ENCODE measurements around the gene LMF1.

LMF1 gene

DNA sequence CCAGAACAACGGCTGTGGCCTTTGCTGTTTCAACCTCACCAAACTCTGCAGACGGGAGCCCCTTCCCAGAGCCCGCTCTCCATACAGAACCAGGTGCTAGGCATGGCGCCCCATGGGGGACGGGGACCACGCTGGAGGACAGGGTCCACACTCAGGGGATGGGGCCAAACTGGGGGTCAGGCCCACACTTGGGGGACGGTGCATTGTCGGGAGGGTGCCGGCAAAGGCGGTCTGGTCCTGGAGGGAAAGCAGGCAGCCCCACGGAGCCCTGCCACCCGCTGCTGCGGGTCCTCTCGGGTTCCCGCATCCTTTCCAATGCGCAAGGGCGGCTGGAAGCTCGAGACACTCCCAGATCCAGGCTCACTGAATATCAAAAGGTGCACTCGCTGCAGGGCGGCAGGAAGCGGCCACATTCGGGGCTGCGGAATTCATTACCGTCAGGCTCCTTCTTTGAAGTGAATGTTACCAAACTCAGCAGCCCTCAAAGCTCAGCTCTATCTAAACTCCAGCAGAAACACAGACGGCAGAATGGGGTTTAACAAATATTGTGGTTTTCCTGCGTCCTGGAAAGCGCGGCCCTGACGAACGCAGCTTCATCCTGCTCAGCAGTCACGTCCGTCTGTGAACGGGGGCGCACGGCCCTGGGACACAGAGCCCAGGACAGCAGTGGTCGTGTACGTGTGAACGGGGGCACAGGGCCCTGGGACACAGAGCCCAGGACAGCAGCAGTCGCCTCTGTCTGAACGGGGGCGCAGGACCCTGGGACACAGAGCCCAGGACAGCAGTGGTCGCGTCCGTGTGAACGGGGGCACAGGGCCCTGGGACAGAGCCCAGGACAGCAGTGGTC lies 41.3 kb downstream of the LMF1 start:
- DNase-seq (ENCODE audit: low read depth in 2 of 2) = no peak

DNA sequence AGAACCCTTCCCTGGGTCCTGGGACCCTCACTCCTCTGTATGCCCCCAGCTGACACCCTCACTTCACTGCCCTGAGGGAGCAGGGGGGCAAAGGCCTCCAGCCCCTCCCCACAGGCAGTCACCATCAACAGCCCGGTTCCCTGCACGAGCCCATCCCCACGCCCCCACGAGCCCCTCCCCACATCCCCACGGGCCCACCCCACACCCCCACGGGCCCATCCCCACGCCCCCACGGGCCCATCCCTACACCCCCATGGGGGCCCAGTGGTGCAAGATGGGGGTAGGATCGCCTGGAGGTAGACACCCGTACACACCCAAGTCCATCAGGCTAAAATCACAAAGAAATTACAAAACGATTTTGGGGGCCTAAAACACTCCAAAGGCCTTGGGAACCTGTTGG lies 42.3 kb downstream of the LMF1 start:
- no peak for DNase-seq (ENCODE audit: low read depth in 2 of 2)

DNA sequence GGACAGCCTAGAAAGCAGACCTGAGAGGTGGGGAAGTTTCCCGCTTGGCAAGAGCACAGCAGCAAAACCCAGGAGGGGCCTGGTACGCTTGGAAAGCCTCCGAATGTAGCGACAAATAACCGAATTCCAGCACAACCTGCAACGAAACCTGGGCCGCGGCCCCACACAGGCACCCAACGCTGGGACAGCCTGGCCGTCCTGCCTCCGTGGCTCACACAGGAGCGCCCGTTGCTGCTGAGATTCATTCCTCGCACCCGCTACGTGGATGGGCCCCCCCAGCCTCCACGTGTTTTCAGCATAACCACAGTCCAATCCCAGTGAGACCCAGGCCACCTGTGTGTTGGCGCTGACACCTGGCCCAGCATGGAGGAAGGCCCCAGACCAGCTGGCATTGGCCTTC lies 42.9 kb downstream of the LMF1 start:
- DNase-seq (ENCODE audit: low read depth in 2 of 2) = no peak

DNA sequence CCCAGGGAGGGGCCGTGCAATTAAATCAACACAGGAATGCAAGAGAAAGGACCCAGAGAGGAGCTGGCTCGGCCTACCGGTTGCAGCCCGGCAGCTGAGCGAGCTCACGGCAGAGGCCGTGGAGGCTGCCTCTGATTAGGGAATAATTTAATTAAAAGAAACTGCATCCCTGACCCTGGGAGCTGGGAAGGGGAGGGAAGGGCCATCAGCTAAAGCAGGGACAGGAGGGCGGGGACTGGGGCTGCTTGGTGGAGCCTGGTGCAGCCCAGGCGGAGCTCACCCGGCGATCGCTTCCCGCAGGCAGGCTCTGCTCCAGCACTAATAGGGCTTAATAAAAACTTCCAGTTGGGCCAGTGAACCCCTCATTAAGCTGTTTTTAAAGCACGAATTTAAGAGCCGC lies 43.4 kb downstream of the LMF1 start:
- DNase-seq (ENCODE audit: low read depth in 2 of 2) = no peak

DNA sequence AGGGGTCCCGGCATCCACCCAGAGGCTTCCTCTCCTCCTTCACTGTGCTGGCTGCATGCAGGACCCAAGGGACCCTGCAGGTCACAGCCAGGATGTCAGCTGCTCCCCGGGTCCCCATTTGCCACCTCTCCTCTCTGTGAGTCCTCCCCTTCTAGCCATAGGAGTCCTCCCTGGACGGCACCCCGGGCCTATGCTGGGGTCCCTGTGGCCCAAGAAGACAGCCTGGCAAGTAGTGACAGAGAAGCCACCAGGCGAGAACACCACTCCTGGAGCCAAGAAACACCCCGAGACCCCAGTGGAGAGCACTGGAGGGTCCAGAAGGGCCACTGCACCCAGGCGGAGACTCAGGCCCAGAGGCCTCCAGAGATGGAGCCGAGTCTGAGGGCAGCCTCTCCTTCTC lies 44.1 kb downstream of the LMF1 start:
- no peak for DNase-seq (ENCODE audit: low read depth in 2 of 2)

DNA sequence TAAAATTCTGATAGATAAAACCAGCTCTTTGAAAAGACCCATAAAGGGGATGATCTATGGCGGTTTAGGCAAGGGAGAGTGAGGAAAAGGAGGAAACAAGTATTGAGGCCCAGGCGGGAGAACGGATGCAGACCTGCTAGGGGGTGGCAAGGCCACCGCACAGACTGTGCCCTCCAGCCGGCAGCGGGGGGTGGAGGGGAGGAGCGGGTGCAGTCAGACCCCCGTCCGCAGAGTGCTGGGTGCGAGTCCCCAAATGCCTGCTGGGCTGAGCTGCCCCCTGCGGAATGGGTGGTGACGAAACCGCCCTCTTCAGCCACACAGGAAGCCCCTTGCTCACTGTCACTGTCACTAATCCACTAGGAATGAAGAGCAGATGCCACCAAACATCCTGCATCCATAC lies 46.0 kb downstream of the LMF1 start:
- no peak for DNase-seq (ENCODE audit: low read depth in 2 of 2)

DNA sequence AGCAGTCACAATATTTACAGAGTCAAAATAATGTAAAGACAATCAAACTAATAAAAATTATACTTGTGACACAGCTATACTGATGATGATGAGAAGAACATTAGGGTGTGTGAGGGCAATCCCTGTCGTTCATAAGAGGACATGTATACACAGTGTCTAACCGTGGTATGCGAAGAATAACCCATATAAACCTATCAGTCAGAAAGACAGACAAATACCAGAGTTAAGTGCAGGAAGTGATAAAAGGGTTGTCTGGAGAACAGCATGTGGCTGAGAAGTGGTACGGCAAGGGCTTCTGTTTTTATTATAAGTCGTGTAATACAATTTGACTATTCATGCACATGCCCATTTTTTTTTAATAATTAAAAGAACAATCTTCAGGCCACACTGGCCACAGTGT lies 46.7 kb downstream of the LMF1 start:
- DNase-seq (ENCODE audit: low read depth in 2 of 2) = no peak

DNA sequence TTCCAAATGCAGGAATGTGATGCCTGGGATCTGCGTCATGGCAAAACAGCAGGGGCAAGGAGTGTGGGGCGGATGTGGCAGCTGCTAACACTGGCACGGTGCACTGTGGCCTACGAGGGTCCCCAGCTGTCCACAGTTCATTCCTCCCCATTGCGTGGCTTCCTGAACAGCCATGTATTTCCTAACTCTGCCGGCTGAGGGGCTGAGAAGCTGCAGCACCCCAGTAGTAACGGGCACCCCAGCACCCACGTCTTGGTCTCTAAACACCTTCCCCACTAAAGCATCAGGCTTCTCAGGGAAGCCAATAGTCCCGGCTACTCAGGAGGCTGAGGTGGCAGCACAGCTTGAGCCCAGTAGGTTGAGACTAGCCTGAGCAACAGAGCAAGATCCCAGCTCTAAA lies 47.6 kb downstream of the LMF1 start:
- no peak for DNase-seq (ENCODE audit: low read depth in 2 of 2)

DNA sequence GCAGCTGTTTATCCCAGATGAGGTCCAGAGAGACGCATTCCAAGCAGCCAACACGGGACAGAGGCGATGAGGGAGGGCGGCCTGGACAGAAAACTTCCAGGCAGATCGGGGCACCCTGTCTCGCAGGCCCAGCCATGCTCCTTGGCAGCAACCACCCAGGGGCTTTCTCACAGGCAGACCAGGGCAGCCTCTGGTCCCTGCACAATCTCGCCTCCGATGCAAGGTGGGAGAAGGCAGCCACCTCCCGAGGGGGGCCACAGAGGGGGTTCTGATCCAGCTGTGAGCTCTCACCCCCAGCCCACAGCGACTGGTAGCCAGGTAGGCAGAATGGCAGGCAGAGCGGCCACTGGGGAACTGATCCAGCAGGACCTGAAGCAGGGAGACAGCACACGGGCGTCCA lies 48.7 kb downstream of the LMF1 start:
- no peak for DNase-seq (ENCODE audit: low read depth in 2 of 2)

DNA sequence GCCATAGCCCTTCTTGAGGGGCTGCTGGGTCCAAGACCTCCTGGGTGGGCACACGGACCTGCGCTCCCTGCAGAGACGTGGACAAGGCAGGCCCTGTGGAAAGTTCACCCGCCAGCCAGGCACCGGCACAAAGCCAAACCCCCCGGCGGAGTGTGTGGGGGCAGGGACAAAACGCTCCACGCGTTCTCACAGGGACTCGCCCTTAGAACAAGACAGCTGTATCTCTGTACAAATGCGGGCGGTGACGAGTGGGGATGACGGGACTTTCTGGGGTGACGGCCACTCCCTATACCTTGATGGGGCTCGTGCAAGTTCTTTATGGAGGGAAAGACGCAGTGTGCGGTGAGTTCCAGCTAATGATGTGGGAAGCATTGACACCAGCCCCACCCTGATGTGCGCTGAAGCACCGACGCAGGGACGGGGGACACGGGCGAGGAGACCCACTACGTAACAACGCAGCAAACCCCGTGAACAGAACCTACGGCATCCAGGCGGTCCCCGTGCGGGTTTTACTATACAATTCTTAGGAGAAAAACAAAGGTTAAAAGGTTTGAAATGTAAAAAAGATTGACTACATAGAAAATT lies 49.4 kb downstream of the LMF1 start:
- DNase-seq (ENCODE audit: low read depth in 2 of 2) = no peak

DNA sequence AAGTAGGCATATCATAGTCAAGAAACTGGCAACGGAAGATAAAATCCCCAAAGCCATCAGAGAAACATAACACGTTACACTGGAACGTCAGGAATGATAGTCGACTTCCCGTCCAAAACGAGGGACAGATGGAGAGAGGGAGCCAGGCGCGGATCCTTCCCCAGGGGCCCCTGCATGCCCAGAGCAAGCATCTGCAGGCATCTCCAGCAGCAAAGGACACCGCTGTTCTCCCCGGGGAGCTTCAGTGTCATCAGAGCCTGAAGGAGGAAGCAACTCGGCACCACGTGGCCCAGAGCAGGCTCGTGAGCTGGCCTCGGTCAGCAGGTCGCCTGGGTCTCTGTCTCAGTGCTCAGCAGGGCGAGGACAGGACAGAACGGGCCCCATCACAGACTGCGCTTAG lies 50.1 kb downstream of the LMF1 start:
- DNase-seq (ENCODE audit: low read depth in 2 of 2) = no peak

DNA sequence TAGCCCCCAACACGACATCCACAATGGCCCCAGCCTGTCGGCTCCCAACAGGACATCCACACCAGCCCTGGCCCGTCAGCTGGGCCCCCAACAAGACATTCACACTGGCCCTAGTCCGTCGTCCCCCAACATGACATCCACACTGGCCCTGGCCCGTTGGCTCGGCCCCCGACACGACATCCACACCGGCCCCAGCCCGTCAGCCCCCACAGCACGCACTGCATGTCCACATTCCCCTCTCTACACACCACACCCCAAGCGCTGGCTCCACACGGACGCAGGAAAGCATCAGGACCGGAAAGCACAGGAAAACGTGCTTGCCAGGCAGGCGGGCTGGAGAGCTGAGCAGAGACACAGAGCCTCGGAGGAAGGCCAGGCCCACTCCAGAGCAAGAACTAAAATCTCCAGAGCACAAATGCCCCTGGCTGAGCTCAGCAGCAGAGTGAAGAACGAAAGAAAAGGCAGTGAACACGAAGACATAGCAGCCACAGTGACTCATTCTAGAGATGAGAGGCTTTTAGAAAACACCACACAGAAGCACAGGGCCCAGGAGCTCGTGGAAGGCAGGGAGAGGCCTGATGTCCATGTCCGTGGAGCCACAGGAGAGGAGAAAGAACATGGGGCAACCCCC lies 50.6 kb downstream of the LMF1 start:
- DNase-seq (ENCODE audit: low read depth in 2 of 2) = no peak

DNA sequence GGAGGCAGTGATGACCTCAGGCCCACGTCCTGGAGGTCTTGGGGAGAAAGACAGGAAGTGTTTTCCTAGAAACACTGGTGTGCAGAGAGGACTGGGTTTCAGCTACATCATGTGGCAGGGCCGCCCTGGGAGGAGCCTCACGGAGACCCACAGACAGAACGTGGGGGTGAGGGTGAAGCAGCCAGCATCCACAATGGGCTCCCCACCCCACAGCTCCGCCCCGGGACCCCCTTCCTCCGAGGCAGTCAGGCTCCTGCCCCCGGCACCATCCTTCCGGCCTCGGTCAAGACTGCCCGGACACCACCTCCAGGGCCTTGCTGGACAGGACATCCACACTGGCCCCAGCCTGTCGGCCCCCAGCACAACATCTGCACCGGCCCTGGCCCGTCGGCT lies 51.1 kb downstream of the LMF1 start:
- DNase-seq (ENCODE audit: low read depth in 2 of 2) = no peak

DNA sequence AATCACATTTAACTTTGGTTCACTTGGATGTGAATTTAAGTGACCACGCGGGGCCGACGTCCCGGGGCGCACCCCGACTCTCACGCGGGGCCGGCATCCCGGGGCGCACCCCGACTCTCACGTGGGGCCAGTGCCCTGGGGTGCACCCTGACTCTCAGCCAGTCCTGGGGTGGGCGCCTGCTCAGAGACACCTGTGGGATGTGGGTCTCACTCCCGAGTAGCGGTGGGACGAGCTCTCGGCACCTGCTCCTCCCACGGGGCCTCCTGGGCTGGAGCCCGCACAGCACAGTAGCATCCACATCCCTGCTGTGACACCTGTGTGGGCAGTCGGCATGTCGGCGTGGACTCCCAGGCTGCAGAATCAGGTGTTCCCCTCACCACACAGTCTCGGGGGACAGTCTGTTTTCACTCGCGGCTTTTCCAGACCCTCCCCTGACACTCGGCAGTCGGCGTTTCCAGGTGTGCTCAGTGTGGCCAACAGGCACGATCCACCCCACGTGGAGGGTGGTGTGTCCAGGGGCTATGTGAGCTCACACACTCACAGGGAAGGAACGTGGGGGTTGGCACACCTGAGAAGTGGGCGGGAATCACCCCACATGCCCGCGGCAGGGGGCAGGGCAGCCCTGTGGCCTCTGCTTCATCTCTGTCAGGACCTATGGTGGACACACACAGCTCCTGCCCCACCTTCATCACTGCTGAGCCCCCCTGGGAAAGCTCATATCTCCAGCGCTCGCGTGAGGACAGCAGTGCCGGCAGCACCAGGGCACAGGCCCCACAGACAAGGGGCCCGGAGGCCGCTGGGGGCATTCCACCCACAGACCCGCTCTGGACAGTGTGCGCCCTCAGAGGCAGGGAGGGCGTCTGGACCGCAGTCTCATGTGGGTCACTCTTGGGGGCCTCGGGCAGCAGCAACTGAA lies 51.8 kb downstream of the LMF1 start:
- DNase-seq (ENCODE audit: low read depth in 2 of 2) = no peak

DNA sequence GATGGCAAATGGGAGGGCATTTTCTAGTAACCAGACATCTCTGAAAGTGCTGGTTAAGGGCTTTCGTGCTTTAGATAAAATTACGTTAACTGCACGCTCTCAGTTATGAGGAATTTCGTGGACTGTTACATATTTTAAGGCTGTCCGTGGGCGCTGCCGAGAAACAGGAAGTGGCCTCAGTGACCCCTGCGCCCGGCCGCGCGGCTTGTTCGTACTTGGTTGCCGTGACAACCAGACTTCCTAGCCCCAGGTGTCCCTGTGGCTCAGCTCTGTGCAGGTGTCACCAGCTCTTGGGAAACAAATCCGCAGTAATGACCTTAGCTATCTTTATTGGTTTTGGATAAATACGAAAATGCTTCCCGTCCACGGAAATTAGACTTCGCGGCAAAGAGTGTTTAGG lies 52.7 kb downstream of the LMF1 start:
- DNase-seq (ENCODE audit: low read depth in 2 of 2) = no peak

DNA sequence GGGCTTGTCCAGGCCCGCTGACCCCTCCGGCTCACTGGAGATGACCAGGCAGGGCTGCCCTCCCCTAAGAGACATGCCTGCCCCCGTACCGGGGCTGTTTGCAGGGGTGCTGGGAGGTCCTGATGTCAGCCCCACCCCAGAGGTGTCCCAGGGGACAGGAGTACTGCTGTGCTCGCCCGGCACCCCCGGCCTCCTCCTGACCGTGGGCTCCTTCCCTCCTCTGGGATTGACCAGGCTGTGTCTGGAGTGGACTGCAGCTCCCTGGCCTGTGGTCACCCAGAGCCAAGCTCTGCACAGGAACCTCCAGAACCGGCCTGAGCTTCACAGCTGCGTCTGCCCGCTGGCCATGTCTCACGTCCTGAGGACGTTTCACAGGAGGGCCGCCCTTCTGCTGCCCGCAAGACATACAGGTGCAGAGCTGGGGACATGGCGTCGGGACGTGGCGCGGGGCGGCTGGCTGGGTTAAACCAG lies 53.2 kb downstream of the LMF1 start:
- DNase-seq (ENCODE audit: low read depth in 2 of 2) = no peak

DNA sequence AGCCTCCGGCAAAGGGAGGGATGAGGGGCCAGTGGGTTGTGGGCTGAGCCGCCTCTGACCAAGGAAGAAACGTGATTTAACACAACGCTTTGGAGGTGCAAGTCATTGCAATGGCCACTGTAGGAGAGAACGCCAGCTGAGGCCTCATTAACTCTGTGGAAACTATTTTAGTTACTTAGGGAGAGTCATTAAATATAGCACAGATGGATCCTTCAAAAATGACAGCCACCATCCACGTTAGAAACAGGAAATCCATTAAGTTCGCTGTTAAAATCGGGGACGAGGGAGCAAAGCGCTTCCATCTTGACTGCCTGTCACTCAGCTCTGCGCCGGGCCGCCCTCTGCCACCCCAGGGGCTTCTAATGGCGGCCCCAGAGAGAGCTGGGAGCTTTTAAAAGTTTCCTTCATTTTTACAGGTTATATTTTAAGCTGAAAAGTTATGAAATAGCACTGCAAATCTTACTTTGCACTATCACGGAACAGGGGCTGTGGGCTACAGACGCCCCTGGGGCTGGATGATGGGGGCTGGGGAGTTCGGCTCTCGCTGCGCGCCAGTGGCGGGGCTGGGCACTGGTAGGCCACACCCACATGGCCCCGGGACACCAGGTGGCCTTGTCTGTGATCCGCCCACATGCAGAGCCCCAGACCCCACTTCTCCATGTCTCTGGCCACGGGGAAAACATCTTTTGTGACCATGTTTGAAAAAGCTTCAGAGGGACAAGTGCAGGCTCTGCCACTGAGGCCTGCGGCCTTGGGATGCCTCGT lies 54.6 kb downstream of the LMF1 start:
- no peak for DNase-seq (ENCODE audit: low read depth in 2 of 2)

DNA sequence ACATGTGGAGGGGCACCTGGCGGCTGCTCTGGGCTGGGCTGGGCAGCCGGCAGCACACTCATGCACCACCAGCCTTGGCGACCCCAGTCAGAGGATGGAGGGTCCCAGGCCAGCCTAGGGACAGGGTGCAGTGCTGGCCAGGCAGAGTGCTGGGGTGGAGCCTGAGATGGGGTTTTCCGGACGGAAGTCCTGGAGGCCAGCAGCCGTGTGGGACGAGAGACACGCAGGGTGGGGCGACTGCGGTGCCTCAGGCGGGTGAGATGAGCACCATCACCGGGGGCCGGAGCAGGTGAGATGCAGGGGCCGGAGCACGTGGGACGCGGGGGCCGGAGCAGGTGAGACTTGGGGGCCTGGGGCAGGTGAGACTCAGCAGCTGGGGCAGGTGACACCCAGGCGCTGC lies 55.2 kb downstream of the LMF1 start:
- no peak for DNase-seq (ENCODE audit: low read depth in 2 of 2)

DNA sequence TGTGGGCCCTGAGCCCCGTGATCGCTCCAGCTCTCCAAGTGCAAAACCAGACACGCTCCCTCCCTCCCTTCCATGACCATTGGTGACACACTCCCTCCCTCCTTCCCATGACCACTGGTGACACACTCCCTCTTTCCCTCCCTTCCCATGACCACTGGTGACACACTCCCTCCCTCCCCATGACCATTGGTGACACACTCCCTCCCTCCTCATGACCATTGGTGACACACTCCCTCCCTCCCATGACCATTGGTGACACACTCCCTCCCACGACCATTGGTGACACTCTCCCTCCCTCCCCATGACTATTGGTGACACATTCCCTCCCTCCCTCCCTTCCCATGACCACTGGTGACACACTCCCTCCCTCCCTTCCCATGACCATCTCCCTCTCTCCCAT lies 56.3 kb downstream of the LMF1 start:
- DNase-seq (ENCODE audit: low read depth in 2 of 2) = no peak

DNA sequence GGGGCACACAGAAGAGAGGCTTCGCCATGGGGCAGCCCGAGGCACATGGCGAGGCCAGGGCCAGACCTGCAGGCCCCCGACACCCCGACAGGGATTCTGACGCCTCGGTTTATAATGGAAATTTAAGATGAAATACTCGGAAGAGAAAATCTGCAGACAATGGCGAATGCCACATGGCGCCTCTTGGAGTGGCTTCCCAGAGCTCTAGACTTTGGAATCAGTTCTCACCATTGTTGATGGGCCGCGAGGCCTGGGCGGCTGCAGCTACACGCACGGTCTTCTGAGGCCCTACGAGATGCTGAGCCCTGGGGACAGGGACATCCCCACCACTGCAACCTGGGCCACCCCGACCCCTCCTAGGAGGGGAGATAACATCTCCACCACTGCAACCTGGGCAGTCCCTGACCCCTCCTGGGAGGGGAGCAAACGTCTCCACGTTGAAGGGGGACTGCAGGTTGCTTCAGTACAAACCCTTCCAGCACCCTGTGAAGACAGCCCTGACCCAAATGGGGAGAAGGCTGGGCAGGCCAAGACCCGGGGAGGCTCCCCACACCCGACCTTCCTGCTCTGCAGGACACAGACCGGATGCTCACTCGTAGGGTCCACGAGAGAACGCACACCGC lies 56.9 kb downstream of the LMF1 start:
- no peak for DNase-seq (ENCODE audit: low read depth in 2 of 2)

All from stimulated activated CD4-positive, alpha-beta T cell treated with anti-CD3 and anti-CD28 coated beads, Interleukin-1b, Interleukin-23, amount 100 ng/mL, for 4 hours (primary cell).